A673 (cell line): ENCODE results near the gene ITFG1. TPM values are rescaled to one million over a fixed set of nuclear protein-coding genes. Genes with fewer than 3 reads are reported as not detected.

Source experiments
- BruUV-seq: library from RNA; stranded (reverse); fragments of 400-500 nt; replicated peaks from 2 replicates; lab custom pipeline; 2021; lab: Mats Ljungman, UMichigan
- CTCF ChIA-PET: fragments of 300-600 bp; sonication (Branson Sonifier 250); formaldehyde crosslinking; loops from one replicate; lab custom pipeline; 2022; ENCODE audit warnings: antibody characterized with exemption; lab: Charles Lee
- POLR2A ChIA-PET: fragments of 300-600 bp; sonication (Branson Sonifier 250); formaldehyde crosslinking; loops from one replicate; lab custom pipeline; 2022; ENCODE audit warnings: antibody characterized with exemption; ENCODE audit not compliant: low non-redundant PET; lab: Charles Lee
- DNase-seq: peaks from one replicate; pipeline ENCODE4 v3.0.0-alpha.2; 2015; ENCODE audit warnings: low spot score
- H3K27ac ChIP-seq: fragments of 200-600 bp; sonication (generic); 2 replicates; pipeline ENCODE4 v1.5.1; 2016; ENCODE audit warnings: mixed run types, low read depth, mild to moderate bottlenecking, mixed read lengths, antibody characterized with exemption, low read length; ENCODE audit not compliant: poor library complexity, severe bottlenecking
- H3K27me3 ChIP-seq: fragments of 200-600 bp; sonication (generic); replicated peaks from 2 replicates; pipeline ENCODE4 v1.6.1; 2017; ENCODE audit warnings: mixed run types, low read depth, mild to moderate bottlenecking, mixed read lengths, antibody characterized with exemption, low read length; ENCODE audit not compliant: insufficient read depth, poor library complexity
- H3K36me3 ChIP-seq: fragments of 200-600 bp; sonication (generic); 2 replicates; pipeline ENCODE4 v1.6.1; 2016; ENCODE audit warnings: mixed run types, mild to moderate bottlenecking, mixed read lengths, antibody characterized with exemption, low read length; ENCODE audit not compliant: insufficient read depth, poor library complexity, severe bottlenecking
- H3K4me1 ChIP-seq: fragments of 200-600 bp; sonication (generic); 2 replicates; pipeline ENCODE4 v1.6.1; 2017; ENCODE audit warnings: mixed run types, mild to moderate bottlenecking, mixed read lengths, antibody characterized with exemption, low read length; ENCODE audit not compliant: insufficient read depth, poor library complexity, severe bottlenecking
- H3K4me3 ChIP-seq: fragments of 200-600 bp; sonication (generic); 2 replicates; pipeline ENCODE4 v1.5.1; 2016; ENCODE audit warnings: low read depth, mixed run types, mild to moderate bottlenecking, mixed read lengths, low read length; ENCODE audit not compliant: poor library complexity, severe bottlenecking
- H3K9me3 ChIP-seq: fragments of 200-600 bp; sonication (generic); 2 replicates; pipeline ENCODE4 v1.6.1; 2016; ENCODE audit warnings: mixed run types, low read depth, mild to moderate bottlenecking, mixed read lengths, antibody characterized with exemption, low read length; ENCODE audit not compliant: poor library complexity, severe bottlenecking
- EZH2 ChIP-seq: fragments of 200-600 bp; sonication (generic); IDR thresholded peaks from 2 replicates; pipeline ENCODE4 v1.6.1; 2017; ENCODE audit warnings: borderline replicate concordance, low read depth, mild to moderate bottlenecking, mixed read lengths, antibody characterized with exemption, low read length; ENCODE audit not compliant: poor library complexity, severe bottlenecking
- intact Hi-C: fragments of 100-400 bp; cut with micrococcal nuclease; formaldehyde crosslinking; loops from one replicate; pipeline ENCODE4 v1.10.0; 2022; ENCODE audit not compliant: unreplicated experiment
- total RNA-seq: library from RNA; stranded (reverse); gene quantifications from 2 replicates; pipeline ENCODE4 v1.2.3, GENCODE V29; 2021
- TF ChIP-seq, protein P1 (sequence below): fragments of 300-800, 200-600 bp; sonication (generic); conservative IDR thresholded peaks from 2 replicates; pipeline ENCODE4 v1.5.1; 2017; ENCODE audit warnings: low read depth, mild to moderate bottlenecking, antibody characterized with exemption, low read length, moderate library complexity, mixed read lengths

ITFG1 gene
- total RNA-seq, 1 experiment from 2014 or later = 40.1 TPM

DNA sequence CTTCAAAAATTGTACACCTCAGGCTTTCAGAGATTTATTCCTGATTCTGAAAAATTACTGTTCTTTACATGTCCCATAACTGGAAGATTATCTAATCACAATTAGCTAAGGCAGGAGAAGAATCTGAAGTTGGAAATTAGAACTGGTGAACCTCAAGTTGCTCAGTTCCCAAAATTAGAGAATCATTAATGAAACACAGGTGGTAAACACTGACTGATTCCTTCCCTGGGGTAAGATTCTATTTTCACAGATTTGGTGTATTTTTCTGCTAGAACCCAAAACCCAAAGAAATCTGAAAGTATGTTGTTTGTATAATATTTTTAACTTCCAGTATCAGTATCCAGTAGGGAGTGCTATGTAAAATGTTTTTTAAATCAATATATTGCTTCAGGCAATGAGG is 26.0 kb upstream of the ITFG1 start:
- no peak for DNase-seq
- no peaks in the 10 kb centered on the region for H3K4me1 ChIP-seq
- POLR2A ChIA-PET = no interaction called here
- H3K27me3 ChIP-seq = no peaks in the 10 kb centered on the region
- TF ChIP-seq EZH2 = no peak
- TF ChIP-seq, protein P1, sequence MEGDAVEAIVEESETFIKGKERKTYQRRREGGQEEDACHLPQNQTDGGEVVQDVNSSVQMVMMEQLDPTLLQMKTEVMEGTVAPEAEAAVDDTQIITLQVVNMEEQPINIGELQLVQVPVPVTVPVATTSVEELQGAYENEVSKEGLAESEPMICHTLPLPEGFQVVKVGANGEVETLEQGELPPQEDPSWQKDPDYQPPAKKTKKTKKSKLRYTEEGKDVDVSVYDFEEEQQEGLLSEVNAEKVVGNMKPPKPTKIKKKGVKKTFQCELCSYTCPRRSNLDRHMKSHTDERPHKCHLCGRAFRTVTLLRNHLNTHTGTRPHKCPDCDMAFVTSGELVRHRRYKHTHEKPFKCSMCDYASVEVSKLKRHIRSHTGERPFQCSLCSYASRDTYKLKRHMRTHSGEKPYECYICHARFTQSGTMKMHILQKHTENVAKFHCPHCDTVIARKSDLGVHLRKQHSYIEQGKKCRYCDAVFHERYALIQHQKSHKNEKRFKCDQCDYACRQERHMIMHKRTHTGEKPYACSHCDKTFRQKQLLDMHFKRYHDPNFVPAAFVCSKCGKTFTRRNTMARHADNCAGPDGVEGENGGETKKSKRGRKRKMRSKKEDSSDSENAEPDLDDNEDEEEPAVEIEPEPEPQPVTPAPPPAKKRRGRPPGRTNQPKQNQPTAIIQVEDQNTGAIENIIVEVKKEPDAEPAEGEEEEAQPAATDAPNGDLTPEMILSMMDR = no peak
- intact Hi-C loops = no loop called here
- H3K4me3 ChIP-seq = no peak overlapping the region
- H3K27ac ChIP-seq = no peak overlapping the region
- CTCF ChIA-PET = no interaction called here
- H3K36me3 ChIP-seq = no peaks in the 10 kb centered on the region
- H3K9me3 ChIP-seq = peaks cover 34% of the 10 kb centered on the region
- no TSS peak for BruUV-seq

DNA sequence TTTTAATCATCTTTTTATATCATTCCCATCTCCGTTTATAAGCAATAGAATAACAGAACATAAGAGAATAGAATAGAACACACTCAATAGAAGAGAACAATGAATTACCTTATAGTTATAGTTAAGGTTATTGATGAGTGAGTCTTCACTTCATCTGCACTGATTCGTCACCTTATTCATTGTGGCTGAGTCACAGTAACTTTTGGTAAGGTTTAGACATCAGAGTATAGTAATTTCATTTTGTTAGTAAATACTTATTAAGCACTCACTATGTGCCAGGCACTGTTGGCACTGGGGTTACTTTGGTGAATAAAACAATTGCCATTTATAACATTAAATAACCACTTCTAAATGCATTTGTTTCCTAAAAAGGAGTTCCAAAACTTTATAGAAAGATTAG is 22.8 kb upstream of the ITFG1 start:
- no TSS peak for BruUV-seq
- no peak overlapping the region for H3K4me3 ChIP-seq
- H3K27me3 ChIP-seq = no peaks in the 10 kb centered on the region
- ChIA-PET CTCF (no interaction called here), POLR2A (no interaction called here)
- no peak for TF ChIP-seq EZH2
- TF ChIP-seq, protein P1 = no peak
- DNase-seq = no peak
- H3K9me3 ChIP-seq = peaks cover 12% of the 10 kb centered on the region
- intact Hi-C loops = no loop called here
- no peaks in the 10 kb centered on the region for H3K4me1 ChIP-seq
- no peaks in the 10 kb centered on the region for H3K36me3 ChIP-seq
- no peak overlapping the region for H3K27ac ChIP-seq

DNA sequence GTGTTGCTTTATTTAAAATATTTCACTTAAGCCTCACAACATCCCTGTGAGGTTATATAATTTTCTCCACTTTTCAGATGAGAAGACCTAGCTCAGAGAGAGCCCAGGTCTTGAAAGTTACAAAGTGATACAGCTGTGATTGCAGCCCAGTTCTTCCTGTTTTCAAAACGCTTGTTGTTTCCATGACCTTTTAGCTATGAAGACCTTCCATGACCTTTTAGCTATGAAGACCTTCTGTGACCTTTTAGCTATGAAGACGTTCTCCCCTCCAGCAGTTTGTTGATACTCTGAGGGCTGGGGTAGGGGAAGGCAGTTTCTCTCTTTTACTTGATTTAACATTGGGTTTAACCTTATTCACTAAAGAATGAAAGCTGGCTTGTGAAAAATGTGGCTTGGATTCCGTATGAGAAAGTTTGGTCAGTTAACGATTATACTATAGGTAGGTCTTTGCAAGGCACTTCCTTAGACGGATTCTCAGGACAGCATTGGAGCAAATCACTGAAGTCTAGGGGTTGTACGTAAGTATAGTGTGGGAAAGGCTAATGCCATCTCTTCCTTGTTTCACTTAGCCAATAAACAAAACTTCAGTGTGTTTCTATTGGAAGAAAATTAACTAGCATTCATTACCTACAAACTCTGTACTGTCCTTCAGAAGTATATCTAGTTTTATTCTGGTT is 21.0 kb upstream of the ITFG1 start:
- no peak overlapping the region for H3K4me3 ChIP-seq
- no peaks in the 10 kb centered on the region for H3K27me3 ChIP-seq
- no peak for DNase-seq
- no peak for TF ChIP-seq EZH2
- TF ChIP-seq, protein P1 = no peak
- intact Hi-C loops = no loop called here
- H3K4me1 ChIP-seq = no peaks in the 10 kb centered on the region
- H3K9me3 ChIP-seq = no peaks in the 10 kb centered on the region
- POLR2A ChIA-PET = interaction anchor here (0.7 kb wide), 1 partner anchor 11 kb away, joined by 3 read pairs; no protein-coding TSS in a partner anchor
- CTCF ChIA-PET = no interaction called here
- H3K36me3 ChIP-seq = no peaks in the 10 kb centered on the region
- H3K27ac ChIP-seq = no peak overlapping the region
- no TSS peak for BruUV-seq
